Activated CD8-positive, alpha-beta memory T cell treated with anti-CD3 and anti-CD28 coated beads for 24 hours (primary cell): ENCODE measurements around the gene MYO16.

Experiments used
- DNase-seq: peaks from one replicate; pipeline ENCODE4 v3.0.0-alpha.2; 2020

The MYO16 gene

GRCh38 chr13:108947551-108948030 is 318.2 kb downstream of the MYO16 start:
- DNase-seq: no peak

DNA sequence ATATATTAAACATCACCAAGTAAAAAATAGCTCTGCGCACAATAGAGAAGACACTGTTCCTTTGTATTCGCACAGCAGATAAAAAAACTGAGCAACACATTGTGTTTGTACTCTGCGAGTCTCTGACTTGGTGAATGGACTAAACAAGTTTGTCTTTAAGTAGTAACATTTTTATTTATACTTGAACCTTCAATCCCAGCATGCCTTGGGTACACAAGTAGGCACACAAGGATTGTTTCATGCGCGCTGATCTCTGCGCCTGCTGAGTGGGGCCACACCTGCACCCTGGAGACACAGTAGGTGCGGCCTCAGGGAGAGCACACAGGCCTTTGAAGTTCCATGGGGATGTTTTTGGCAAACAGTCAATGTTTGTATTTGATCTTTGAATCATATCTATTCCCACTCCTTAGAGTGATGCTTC is 318.9 kb downstream of the MYO16 start:
- DNase-seq: no peak

- no peak for DNase-seq
Observed at GRCh38 chr13:108950333-108951010, 321.1 kb downstream of the MYO16 start.

DNA sequence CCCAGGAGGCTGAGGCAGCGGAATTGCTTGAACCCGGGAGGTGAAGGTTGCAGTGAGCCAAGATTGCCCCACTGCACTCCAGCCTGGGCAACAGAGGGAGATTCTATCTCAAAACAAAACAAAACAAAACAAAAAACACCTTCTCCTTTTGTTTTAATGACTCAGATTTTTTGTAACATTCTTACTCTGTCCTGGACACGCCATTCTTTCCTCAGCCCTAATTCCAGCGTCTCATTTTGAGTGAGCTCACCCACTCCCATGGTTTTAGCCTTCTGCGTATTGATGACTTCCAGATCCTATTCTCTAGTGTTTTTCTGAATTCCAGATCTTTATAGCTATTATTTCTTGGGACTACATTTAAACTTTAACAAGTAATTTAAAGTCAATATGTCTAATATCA is 326.3 kb downstream of the MYO16 start:
- DNase-seq: no peak

GRCh38 chr13:108957369-108958012 is 328.1 kb downstream of the MYO16 start:
- DNase-seq: no peak

- DNase-seq: no peak
Observed at GRCh38 chr13:108958013-108958376, 328.6 kb downstream of the MYO16 start.

- no peak for DNase-seq
Observed at GRCh38 chr13:108959234-108959633, 329.8 kb downstream of the MYO16 start.

DNA sequence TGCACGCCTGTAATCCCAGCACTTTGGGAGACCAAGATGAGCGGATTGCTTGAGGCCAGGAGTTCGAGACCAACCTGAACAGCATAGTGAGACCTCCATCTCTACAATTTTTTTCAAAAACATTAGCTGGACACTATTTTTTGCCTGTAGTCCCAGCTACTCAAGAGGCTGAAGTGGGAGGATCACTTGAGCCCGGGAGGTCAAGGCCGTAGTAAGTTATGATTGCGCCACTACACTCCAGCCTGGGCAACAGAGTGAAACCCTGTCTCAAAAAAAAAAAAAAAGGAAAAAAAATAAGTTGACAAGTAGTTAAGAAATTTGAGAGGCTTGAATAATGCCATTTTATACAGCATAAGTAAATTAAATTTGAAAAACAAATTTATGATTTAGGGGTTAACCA is 330.6 kb downstream of the MYO16 start:
- DNase-seq: no peak

GRCh38 chr13:108961542-108962125 is 332.2 kb downstream of the MYO16 start:
- DNase-seq: no peak

GRCh38 chr13:108962654-108963053 is 333.2 kb downstream of the MYO16 start:
- no peak for DNase-seq

DNA sequence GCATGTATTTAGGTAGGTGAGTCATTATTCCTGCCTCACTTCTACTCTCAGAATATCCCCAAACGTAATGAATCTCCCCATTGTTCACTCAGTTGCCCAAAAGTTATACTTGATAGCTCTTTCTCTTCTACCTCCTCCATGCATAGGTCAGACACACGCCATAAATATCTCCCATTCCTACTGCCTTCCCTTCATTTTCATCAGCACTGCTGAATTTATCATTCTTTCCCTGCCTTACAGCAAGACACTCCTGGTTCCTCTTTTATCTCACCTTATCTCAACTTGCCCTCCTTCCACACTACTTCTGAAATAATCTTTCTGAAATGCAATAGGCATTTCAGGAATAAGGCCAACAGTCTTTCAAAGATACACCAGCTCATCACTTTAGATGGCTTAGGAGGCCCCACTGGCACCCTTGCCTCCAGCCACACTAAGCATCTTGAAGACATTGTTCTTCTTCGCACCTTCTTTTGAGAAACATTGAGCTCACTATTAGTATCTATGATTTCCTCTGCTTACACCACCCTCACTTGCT is 333.9 kb downstream of the MYO16 start:
- DNase-seq: no peak

DNA sequence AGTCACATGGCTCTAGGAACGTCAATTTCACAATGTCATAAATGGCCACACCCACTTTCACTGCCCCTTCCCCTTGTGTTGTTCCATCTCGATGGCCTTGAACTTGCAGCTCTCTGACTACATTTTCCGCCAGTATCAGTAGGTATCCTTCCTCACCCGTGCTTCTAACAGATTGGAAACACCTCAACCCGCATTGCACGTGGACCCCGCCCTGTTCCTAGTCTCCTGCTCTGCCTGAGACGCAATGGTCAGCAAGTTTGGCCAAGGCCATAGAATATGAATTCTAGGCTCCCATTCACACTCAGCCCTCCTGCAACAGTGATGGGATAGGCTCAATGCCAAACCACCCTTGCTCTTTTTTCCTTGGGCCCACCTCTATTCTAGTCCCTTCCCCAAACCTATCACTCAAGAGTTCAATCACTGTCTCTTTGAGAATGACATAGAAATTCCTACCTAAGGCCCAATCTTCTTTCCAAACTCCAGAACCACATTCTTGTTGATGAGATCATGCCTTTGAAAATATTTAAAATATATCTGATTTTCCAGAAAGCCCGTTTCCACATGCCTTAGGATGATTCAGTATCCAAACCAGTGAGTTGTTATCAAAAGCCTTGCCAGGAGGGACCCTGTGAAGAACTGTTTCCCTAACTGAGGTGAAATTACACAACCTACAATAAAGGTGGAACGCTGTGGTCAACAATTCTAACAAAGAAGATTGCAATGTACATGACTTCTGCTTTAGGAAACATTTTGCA is 334.6 kb downstream of the MYO16 start:
- no peak for DNase-seq

DNA sequence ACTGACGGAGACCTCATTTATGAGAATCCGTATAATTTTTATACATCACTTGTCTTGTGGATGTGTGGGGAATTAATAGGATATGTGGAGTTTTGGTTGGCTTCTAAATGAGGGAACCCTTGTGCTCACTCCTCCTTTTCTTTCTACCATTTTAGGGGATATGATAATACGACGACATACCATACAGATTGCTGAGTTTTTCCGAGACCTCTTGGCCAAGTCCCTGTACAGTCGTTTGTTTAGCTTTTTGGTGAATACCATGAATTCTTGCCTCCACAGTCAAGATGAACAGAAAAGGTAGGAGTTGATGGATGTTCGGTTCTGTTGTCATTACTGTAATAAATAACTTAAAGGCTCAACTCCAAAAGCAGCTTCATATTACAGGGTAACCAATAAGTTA is 335.2 kb downstream of the MYO16 start:
- no peak for DNase-seq

- no peak for DNase-seq
Observed at GRCh38 chr13:108967371-108967770, 338.0 kb downstream of the MYO16 start.

DNA sequence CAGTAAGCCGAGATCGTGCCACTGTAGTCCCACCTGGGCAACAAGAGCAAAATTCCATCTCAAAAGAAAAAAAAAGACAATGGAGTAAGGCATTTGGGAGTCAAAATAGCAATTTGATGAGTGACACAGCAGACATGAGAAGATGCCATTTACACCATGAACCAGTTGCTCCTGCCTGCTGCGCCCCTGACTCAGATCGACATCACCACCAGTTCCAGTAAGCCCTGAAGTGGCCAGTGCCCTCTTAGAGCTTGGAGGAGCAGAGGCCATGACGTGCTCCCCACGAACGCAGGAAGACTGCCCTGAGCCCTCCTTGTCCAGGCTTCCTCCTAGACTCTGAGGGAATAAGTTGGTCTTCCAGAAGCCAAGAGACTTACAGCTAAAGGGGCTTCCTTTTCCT is 339.2 kb downstream of the MYO16 start:
- DNase-seq: no peak

DNA sequence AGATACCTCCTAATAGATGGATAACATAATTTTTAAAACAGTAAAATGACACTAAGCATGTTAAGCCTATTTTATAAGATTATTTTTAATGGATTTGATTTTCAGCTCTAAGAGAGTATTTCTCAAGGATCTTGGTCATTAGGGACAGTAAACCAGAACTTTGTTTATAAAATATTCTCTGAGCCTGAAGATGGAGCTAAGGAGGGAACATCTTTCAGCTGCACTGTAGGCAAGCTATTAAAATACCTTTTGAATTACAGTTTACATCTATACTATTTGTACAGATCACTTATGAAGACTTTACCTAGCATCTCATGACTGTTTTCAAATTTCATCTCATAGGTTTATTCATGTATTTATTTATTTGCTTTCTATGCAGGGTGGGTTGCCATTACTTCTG is 345.3 kb downstream of the MYO16 start:
- no peak for DNase-seq

- DNase-seq: no peak
Observed at GRCh38 chr13:108980237-108980636, 350.8 kb downstream of the MYO16 start.

GRCh38 chr13:108981407-108981806 is 352.0 kb downstream of the MYO16 start:
- no peak for DNase-seq

DNA sequence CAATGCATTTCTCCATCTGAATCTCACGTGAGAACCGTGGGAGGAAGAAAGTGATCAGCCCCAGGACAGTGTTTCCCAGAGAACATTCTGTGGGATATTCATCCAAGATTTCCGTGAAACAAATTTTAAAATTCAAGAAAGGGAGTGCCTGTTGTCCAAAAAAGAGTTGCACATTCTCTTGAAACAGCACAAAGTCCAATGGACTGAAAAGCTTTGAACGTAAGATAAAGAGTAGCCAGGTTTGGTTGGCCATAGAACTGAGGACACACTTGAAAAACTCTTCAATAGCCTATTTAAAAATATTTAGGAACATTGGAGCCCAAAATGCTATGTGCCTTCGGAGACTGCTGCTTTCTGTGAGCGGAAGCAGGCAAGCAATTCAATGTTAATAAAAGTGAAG is 353.9 kb downstream of the MYO16 start:
- DNase-seq: no peak

GRCh38 chr13:108984251-108984920 is 355.0 kb downstream of the MYO16 start:
- DNase-seq: no peak

DNA sequence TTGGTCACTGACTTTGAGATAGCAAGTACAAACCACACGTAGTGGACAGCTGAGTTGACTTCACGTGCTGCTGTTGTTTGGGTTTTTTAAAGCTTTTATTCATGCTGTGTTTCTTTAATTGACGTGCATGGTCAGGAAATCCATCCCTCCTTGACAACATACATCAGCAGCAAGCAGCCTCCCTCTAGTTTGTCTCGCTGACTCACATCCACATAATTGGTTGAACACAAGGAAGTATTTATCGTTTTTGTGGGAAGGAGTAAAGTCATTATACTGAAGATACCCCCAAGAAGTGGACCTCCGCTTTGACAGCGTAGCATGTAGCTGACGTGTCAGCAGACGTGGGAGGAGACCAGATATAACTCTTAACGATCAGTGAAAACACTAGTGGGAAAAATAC is 355.8 kb downstream of the MYO16 start:
- DNase-seq: no peak

DNA sequence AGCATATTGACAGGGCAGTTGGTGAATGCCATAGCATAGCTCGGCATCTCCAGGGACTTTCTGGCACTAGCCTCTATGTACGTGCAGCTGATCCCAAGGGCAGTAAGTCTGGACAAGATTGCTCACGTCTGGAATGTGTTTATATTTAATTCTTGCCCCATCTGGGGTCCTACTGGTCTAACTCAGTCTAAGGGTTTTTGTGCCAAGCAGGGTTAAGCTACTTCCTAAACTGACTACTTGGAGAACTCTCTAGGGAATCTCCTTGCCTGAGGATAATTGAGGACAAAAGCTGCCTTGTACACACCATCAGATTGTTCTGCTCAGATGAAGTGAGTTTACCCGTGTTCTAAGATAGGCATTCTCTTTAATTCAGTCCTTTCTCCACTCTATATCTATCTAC is 358.1 kb downstream of the MYO16 start:
- no peak for DNase-seq

DNA sequence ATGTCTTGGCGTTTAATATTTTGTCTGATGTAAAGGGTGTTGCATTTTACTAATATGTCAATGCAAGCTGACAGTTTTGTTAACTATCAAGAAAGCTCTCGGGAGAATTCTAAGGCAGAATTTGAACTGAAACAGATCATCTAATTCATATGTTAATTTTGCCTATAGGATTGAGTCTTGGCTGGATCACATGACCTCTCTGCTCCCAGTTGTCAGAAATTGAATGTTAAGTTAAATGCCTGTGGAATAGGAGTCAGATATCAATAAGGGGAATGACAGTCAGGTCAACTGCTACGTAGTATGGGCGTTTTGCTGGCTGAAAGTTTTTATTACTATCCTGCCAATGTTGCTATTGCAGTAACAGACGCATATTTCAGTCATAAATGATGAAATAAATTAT is 358.5 kb downstream of the MYO16 start:
- no peak for DNase-seq
